Measurements from ENCODE around the gene C1QL2. TPM values are rescaled to one million over a fixed set of nuclear protein-coding genes. Genes with fewer than 3 reads are reported as not detected.

Gene C1QL2
- polyA plus RNA-seq, 2 donors: not detected

- no peaks in the 10 kb centered on the region for H3K36me3 ChIP-seq (ENCODE audit: control insufficient read depth in 2 of 2, insufficient read depth in 2 of 2, low read length in 1 of 2)
- no peaks in the 10 kb centered on the region for H3K4me1 ChIP-seq (ENCODE audit: control insufficient read depth in 2 of 2, insufficient read depth in 2 of 2, low read length in 1 of 2)
- no peak overlapping the region for H3K4me3 ChIP-seq (ENCODE audit: low read depth in 1 of 2, low read length in 2 of 2)
- no peak overlapping the region for H3K27ac ChIP-seq (ENCODE audit: low read depth in 2 of 2, low read length in 1 of 2)
- no peaks in the 10 kb centered on the region for H3K27me3 ChIP-seq (ENCODE audit: control insufficient read depth in 1 of 2, insufficient read depth in 2 of 2, low read length in 2 of 2)
- H3K9me3 ChIP-seq (ENCODE audit: control insufficient read depth in 2 of 2, insufficient read depth in 1 of 2, low read depth in 1 of 2, low read length in 1 of 2): peaks cover 7 to 12% of the 10 kb centered on the region in 2 donors
- WGBS, 2 donors: 59 to 62% methylated on average over 10 of the region's 10 CpGs
Observed at GRCh38 chr2:119112770-119113488, 45.6 kb downstream of the C1QL2 start.

GRCh38 chr2:119112230-119112629 is 46.3 kb downstream of the C1QL2 start:
- peaks cover 7 to 13% of the 10 kb centered on the region in 2 donors for H3K9me3 ChIP-seq (ENCODE audit: control insufficient read depth in 2 of 2, insufficient read depth in 1 of 2, low read depth in 1 of 2, low read length in 1 of 2)
- no peak overlapping the region for H3K4me3 ChIP-seq (ENCODE audit: low read depth in 1 of 2, low read length in 2 of 2)
- no peaks in the 10 kb centered on the region for H3K4me1 ChIP-seq (ENCODE audit: control insufficient read depth in 2 of 2, insufficient read depth in 2 of 2, low read length in 1 of 2)
- H3K27me3 ChIP-seq (ENCODE audit: control insufficient read depth in 1 of 2, insufficient read depth in 2 of 2, low read length in 2 of 2): no peaks in the 10 kb centered on the region
- WGBS, 2 donors: 48 to 60% methylated on average over 3 of the region's 3 CpGs
- H3K36me3 ChIP-seq (ENCODE audit: control insufficient read depth in 2 of 2, insufficient read depth in 2 of 2, low read length in 1 of 2): no peaks in the 10 kb centered on the region
- H3K27ac ChIP-seq (ENCODE audit: low read depth in 2 of 2, low read length in 1 of 2): no peak overlapping the region

GRCh38 chr2:119111115-119111975 is 47.2 kb downstream of the C1QL2 start:
- H3K27me3 ChIP-seq (ENCODE audit: control insufficient read depth in 1 of 2, insufficient read depth in 2 of 2, low read length in 2 of 2): no peaks in the 10 kb centered on the region
- H3K4me3 ChIP-seq (ENCODE audit: low read depth in 1 of 2, low read length in 2 of 2): no peak overlapping the region
- H3K36me3 ChIP-seq (ENCODE audit: control insufficient read depth in 2 of 2, insufficient read depth in 2 of 2, low read length in 1 of 2): no peaks in the 10 kb centered on the region
- no peak overlapping the region for H3K27ac ChIP-seq (ENCODE audit: low read depth in 2 of 2, low read length in 1 of 2)
- WGBS, 2 donors: 68 to 69% methylated on average over 8 of the region's 8 CpGs
- peaks cover 7 to 13% of the 10 kb centered on the region in 2 donors for H3K9me3 ChIP-seq (ENCODE audit: control insufficient read depth in 2 of 2, insufficient read depth in 1 of 2, low read depth in 1 of 2, low read length in 1 of 2)
- H3K4me1 ChIP-seq (ENCODE audit: control insufficient read depth in 2 of 2, insufficient read depth in 2 of 2, low read length in 1 of 2): no peaks in the 10 kb centered on the region

GRCh38 chr2:119109866-119110265 is 48.7 kb downstream of the C1QL2 start:
- WGBS, 2 donors: 34 to 53% methylated on average over 3 of the region's 3 CpGs
- Histone ChIP-seq H3K36me3 (ENCODE audit: control insufficient read depth in 2 of 2, insufficient read depth in 2 of 2, low read length in 1 of 2) (no peaks in the 10 kb centered on the region), H3K4me3 (ENCODE audit: low read depth in 1 of 2, low read length in 2 of 2) (no peak overlapping the region), H3K27ac (ENCODE audit: low read depth in 2 of 2, low read length in 1 of 2) (no peak overlapping the region), H3K4me1 (ENCODE audit: control insufficient read depth in 2 of 2, insufficient read depth in 2 of 2, low read length in 1 of 2) (no peaks in the 10 kb centered on the region), H3K27me3 (ENCODE audit: control insufficient read depth in 1 of 2, insufficient read depth in 2 of 2, low read length in 2 of 2) (no peaks in the 10 kb centered on the region), H3K9me3 (ENCODE audit: control insufficient read depth in 2 of 2, insufficient read depth in 1 of 2, low read depth in 1 of 2, low read length in 1 of 2) (peaks cover 7 to 13% of the 10 kb centered on the region in 2 donors)

- Histone ChIP-seq H3K27me3 (ENCODE audit: control insufficient read depth in 1 of 2, insufficient read depth in 2 of 2, low read length in 2 of 2) (no peaks in the 10 kb centered on the region), H3K4me1 (ENCODE audit: control insufficient read depth in 2 of 2, insufficient read depth in 2 of 2, low read length in 1 of 2) (no peaks in the 10 kb centered on the region), H3K27ac (ENCODE audit: low read depth in 2 of 2, low read length in 1 of 2) (no peak overlapping the region), H3K9me3 (ENCODE audit: control insufficient read depth in 2 of 2, insufficient read depth in 1 of 2, low read depth in 1 of 2, low read length in 1 of 2) (peaks cover 7 to 13% of the 10 kb centered on the region in 2 donors), H3K36me3 (ENCODE audit: control insufficient read depth in 2 of 2, insufficient read depth in 2 of 2, low read length in 1 of 2) (no peaks in the 10 kb centered on the region), H3K4me3 (ENCODE audit: low read depth in 1 of 2, low read length in 2 of 2) (no peak overlapping the region)
- 41 to 53% methylated on average over 3 of the region's 3 CpGs for WGBS, 2 donors
Observed at GRCh38 chr2:119108186-119108585, 50.4 kb downstream of the C1QL2 start.

- Histone ChIP-seq H3K4me1 (ENCODE audit: control insufficient read depth in 2 of 2, insufficient read depth in 2 of 2, low read length in 1 of 2) (no peaks in the 10 kb centered on the region), H3K9me3 (ENCODE audit: control insufficient read depth in 2 of 2, insufficient read depth in 1 of 2, low read depth in 1 of 2, low read length in 1 of 2) (peaks cover 6 to 8% of the 10 kb centered on the region in 2 donors), H3K27ac (ENCODE audit: low read depth in 2 of 2, low read length in 1 of 2) (no peak overlapping the region), H3K36me3 (ENCODE audit: control insufficient read depth in 2 of 2, insufficient read depth in 2 of 2, low read length in 1 of 2) (no peaks in the 10 kb centered on the region), H3K4me3 (ENCODE audit: low read depth in 1 of 2, low read length in 2 of 2) (no peak overlapping the region), H3K27me3 (ENCODE audit: control insufficient read depth in 1 of 2, insufficient read depth in 2 of 2, low read length in 2 of 2) (no peaks in the 10 kb centered on the region)
- WGBS, 2 donors: 28 to 32% methylated on average over 5 of the region's 5 CpGs
Observed at GRCh38 chr2:119106301-119106897, 52.2 kb downstream of the C1QL2 start.

Other genes starting within 250 kb of the C1QL2 start
- 1 to 10 TPM in 1 of 2 donors, under 1 TPM in 1; 0.18 to 1.9 TPM for gene MARCO, start 216.6 kb downstream of the C1QL2 start, polyA plus RNA-seq
- 10 to 100 TPM in 1 of 2 donors, 1 to 10 TPM in 1; 9.6 to 10.5 TPM for gene STEAP3, start 65.1 kb upstream of the C1QL2 start, polyA plus RNA-seq
- 10 to 100 TPM; 11.7 to 12.6 TPM for gene C2orf76, start 208.1 kb upstream of the C1QL2 start, polyA plus RNA-seq
- 1,000 to 10,000 TPM in 1 of 2 donors, 100 to 1,000 TPM in 1; 823 to 1,063 TPM for gene DBI, start 208.2 kb upstream of the C1QL2 start, polyA plus RNA-seq